Hepatocyte (in vitro differentiated cells): Measurements from ENCODE around the gene GRIK4. TPM values are rescaled to one million over a fixed set of nuclear protein-coding genes. Genes with fewer than 3 reads are reported as not detected.

ENCODE experiments used
- DNase-seq: peaks from one replicate; pipeline ENCODE4 v3.0.0-alpha.2; 2016; ENCODE audit warnings: low spot score
- H2AFZ ChIP-seq: fragments of 200-600 bp; sonication (generic); 2 replicates; pipeline ENCODE4 v1.6.0; 2016; ENCODE audit warnings: antibody characterized with exemption, mild to moderate bottlenecking
- H3K27ac ChIP-seq: fragments of 200-600 bp; sonication (generic); 2 replicates; pipeline ENCODE4 v1.5.1; 2016; ENCODE audit warnings: mild to moderate bottlenecking
- H3K27me3 ChIP-seq: fragments of 200-600 bp; sonication (generic); 2 replicates; pipeline ENCODE4 v1.6.1; 2016
- H3K36me3 ChIP-seq: fragments of 200-600 bp; sonication (generic); replicated peaks from 2 replicates; pipeline ENCODE4 v1.5.1; 2016; ENCODE audit warnings: low read depth; ENCODE audit not compliant: insufficient read depth
- H3K4me1 ChIP-seq: fragments of 200-600 bp; sonication (generic); 2 replicates; pipeline ENCODE4 v1.5.1; 2016; ENCODE audit warnings: mild to moderate bottlenecking, moderate library complexity; ENCODE audit not compliant: insufficient read depth
- H3K4me2 ChIP-seq: fragments of 200-600 bp; sonication (generic); 2 replicates; pipeline ENCODE4 v1.6.0; 2016
- H3K4me3 ChIP-seq: fragments of 200-600 bp; sonication (generic); 2 replicates; pipeline ENCODE4 v1.5.1; 2016; ENCODE audit warnings: mild to moderate bottlenecking
- H3K79me2 ChIP-seq: fragments of 200-600 bp; sonication (generic); 2 replicates; pipeline ENCODE4 v1.6.0; 2017; ENCODE audit warnings: mild to moderate bottlenecking
- H3K9me2 ChIP-seq: fragments of 200-600 bp; sonication (generic); replicated peaks from 2 replicates; pipeline ENCODE4 v1.6.0; 2017; ENCODE audit warnings: mild to moderate bottlenecking; ENCODE audit not compliant: insufficient read depth
- H3K9me3 ChIP-seq: fragments of 200-600 bp; sonication (generic); 2 replicates; pipeline ENCODE4 v1.5.1; 2016; ENCODE audit warnings: low read depth, mild to moderate bottlenecking
- H4K20me1 ChIP-seq: fragments of 200-600 bp; sonication (generic); 2 replicates; pipeline ENCODE4 v1.6.0; 2016; ENCODE audit warnings: mild to moderate bottlenecking; ENCODE audit not compliant: insufficient read depth, poor library complexity, severe bottlenecking
- CTCF ChIP-seq: fragments of 200-600 bp; sonication (generic); IDR thresholded peaks from 2 replicates; pipeline ENCODE4 v1.5.1; 2016; ENCODE audit warnings: antibody characterized with exemption, mild to moderate bottlenecking; ENCODE audit not compliant: poor library complexity
- EZH2 ChIP-seq: fragments of 200-600 bp; sonication (generic); IDR thresholded peaks from 2 replicates; pipeline ENCODE4 v1.6.1; 2016; ENCODE audit warnings: antibody characterized with exemption, mild to moderate bottlenecking, borderline replicate concordance
- EZH2phosphoT487 ChIP-seq: fragments of 200-600 bp; sonication (generic); IDR thresholded peaks from one replicate; pipeline ENCODE4 v1.6.1; 2018; ENCODE audit warnings: antibody characterized with exemption, mild to moderate bottlenecking, low read depth, moderate library complexity; ENCODE audit not compliant: unreplicated experiment, severe bottlenecking
- WGBS: methylation state at CpG from one replicate; pipeline ENCODE4 v1.1.6; 2016; ENCODE audit warnings: low lambda C conversion rate; ENCODE audit errors: missing lambda C conversion rate; 5-methylcytosine and 5-hydroxymethylcytosine counted together
- polyA plus RNA-seq: library from polyadenylated mRNA; unstranded; fragments of >200 nt; fragmentation: Nextera tagmentation; extraction: Ambion mirVana; gene quantifications from 2 replicates; pipeline ENCODE4 v1.2.1, GENCODE V29; 2016
- total RNA-seq: library from RNA; depleted of rRNA; stranded (reverse); fragments of >200 nt; gene quantifications from 2 replicates; pipeline ENCODE4 v1.2.3, GENCODE V29; 2014

The GRIK4 gene
- total and polyA plus RNA-seq, 2 experiments from 2014 or later: 1.5 to 2.3 TPM

- Histone ChIP-seq H2AFZ (no peak overlapping the region), H4K20me1 (no peaks in the 10 kb centered on the region), H3K4me3 (no peak overlapping the region), H3K27ac (no peak overlapping the region), H3K27me3 (no peaks in the 10 kb centered on the region), H3K4me1 (no peaks in the 10 kb centered on the region), H3K4me2 (no peak overlapping the region), H3K79me2 (no peaks in the 10 kb centered on the region), H3K9me2 (no peaks in the 10 kb centered on the region), H3K36me3 (no peaks in the 10 kb centered on the region), H3K9me3 (no peaks in the 10 kb centered on the region)
- DNase-seq: no peak
- WGBS: 73% methylated on average over 11 of the region's 11 CpGs
- no peak for TF ChIP-seq CTCF
- no peak for TF ChIP-seq EZH2phosphoT487
- no peak for TF ChIP-seq EZH2
Measured at GRCh38 chr11:120599816-120600420, 88.4 kb downstream of the GRIK4 start.

DNA sequence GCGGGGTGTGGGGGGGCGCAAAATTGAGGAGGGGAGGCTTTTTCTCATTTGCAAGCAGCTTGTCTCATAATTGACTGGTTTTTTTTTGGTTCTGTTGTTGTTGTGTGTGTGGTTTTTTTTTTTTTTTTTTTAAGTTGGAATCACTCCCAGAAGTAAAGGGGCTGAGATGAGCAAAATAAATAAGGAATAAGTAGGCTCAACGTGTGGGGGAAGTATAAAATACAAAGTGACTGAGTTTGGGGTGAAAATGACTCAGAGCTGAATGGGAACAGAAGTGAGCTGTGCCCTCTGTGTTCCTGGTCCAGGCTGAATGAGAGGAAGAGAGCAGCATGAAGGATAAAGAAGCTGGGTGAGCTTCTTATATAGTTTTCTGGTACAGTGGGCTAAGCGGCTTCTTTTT lies 90.0 kb downstream of the GRIK4 start:
- H3K79me2 ChIP-seq: no peaks in the 10 kb centered on the region
- H3K9me3 ChIP-seq: no peaks in the 10 kb centered on the region
- H3K27me3 ChIP-seq: no peaks in the 10 kb centered on the region

DNA sequence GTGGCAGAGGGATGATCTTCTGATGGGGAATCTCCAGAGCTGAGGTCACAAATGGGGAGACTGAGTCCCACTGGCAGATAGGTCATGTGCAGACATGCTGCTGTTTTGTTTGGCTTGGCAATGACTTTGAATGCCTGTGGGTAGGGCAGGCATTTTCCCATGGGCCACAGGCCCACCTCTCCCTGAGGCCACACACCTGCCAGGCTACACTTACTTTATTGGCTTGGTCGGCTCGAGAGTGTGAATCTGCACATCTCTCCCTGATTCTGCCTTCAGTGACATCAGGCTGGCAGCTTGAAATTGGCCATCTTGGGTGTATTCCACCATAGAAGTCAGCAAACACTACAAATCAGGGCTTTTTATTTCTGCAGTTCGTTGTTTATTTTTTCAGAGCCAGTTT lies 91.5 kb downstream of the GRIK4 start:
- Histone ChIP-seq H3K27me3 (no peaks in the 10 kb centered on the region), H3K4me3 (no peak overlapping the region), H3K9me3 (no peaks in the 10 kb centered on the region), H3K4me1 (no peaks in the 10 kb centered on the region), H3K9me2 (no peaks in the 10 kb centered on the region), H3K4me2 (no peak overlapping the region), H3K27ac (no peak overlapping the region), H3K36me3 (no peaks in the 10 kb centered on the region), H3K79me2 (no peaks in the 10 kb centered on the region), H4K20me1 (no peaks in the 10 kb centered on the region), H2AFZ (no peak overlapping the region)
- 80% methylated on average over 3 of the region's 3 CpGs for WGBS
- TF ChIP-seq EZH2phosphoT487: no peak
- TF ChIP-seq CTCF: no peak
- no peak for TF ChIP-seq EZH2
- no peak for DNase-seq

More for the DNA sequence above, 90.0 kb downstream of the GRIK4 start:
- H3K4me1 ChIP-seq: no peaks in the 10 kb centered on the region
- no peak overlapping the region for H2AFZ ChIP-seq
- no peaks in the 10 kb centered on the region for H3K36me3 ChIP-seq
- whole genome bisulfite sequencing: 72% methylated on average over 4 of the region's 4 CpGs
- H3K4me3 ChIP-seq: no peak overlapping the region
- H4K20me1 ChIP-seq: no peaks in the 10 kb centered on the region
- H3K9me2 ChIP-seq: no peaks in the 10 kb centered on the region
- no peak for DNase-seq
- H3K27ac ChIP-seq: no peak overlapping the region
- H3K4me2 ChIP-seq: no peak overlapping the region
- TF ChIP-seq CTCF (no peak), EZH2phosphoT487 (no peak), EZH2 (no peak)

DNA sequence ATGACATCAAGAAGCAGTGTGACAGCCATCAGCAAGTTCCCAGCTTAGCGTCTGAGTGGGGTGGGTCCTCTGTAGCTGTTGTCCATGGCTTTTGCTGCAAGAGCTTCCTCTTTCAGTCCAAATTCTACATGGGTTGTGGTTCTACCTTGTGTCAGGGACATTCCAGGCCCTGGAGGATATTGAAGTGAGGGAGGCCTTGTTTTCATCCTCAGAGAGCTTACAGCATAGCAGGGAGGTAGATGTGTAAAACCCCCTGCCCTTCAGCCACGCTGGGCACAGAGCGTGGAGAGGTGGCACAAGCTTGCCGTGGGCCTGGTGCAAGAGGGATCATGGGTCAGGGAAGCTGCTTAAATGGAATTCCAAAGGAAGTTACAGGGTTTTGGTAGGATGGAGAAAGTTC lies 93.9 kb downstream of the GRIK4 start:
- no peaks in the 10 kb centered on the region for H3K9me2 ChIP-seq
- no peaks in the 10 kb centered on the region for H3K79me2 ChIP-seq
- H2AFZ ChIP-seq: no peak overlapping the region
- no peaks in the 10 kb centered on the region for H3K9me3 ChIP-seq
- no peak overlapping the region for H3K4me3 ChIP-seq
- no peak overlapping the region for H3K4me2 ChIP-seq
- 92% methylated on average over 4 of the region's 4 CpGs for WGBS
- TF ChIP-seq CTCF (no peak), EZH2phosphoT487 (no peak), EZH2 (no peak)
- H3K36me3 ChIP-seq: no peaks in the 10 kb centered on the region
- no peaks in the 10 kb centered on the region for H4K20me1 ChIP-seq
- H3K27ac ChIP-seq: no peak overlapping the region
- H3K27me3 ChIP-seq: no peaks in the 10 kb centered on the region
- DNase-seq: no peak
- H3K4me1 ChIP-seq: peaks cover 10% of the 10 kb centered on the region
